Measurements from ENCODE around the gene GINS3.

The GINS3 gene

DNA sequence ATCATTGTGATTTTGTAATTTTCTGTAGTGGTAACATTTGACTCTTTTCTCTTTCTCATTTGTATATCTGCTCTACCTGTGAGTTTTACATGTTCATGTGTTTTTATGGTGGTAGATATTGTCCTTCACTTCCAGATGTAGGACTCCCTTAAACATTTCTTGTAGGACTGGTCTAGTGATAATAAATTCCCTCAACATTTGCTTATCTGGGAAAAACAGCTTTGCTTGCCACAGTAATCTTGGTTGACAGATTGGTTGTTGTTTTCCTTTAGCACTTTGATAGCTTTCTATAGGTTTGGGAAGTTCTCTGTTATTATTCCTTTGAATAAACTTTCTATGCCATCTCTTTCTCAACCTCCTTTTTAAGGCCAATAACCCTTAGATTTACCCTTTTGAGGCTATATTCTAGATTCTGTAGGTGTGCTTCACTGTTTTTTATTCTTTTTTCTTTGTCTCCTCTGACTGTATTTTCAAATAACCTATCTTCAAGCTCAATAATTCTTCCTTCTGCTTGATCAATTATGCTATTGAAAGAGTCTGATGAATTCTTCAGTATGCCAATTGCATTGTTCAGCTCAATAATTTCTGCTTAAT, 32.1 kb upstream of the GINS3 start:
- Histone ChIP-seq H3K27me3 (ENCODE audit: insufficient read depth, poor library complexity, severe bottlenecking) (peaks cover 3% of the 10 kb centered on the region), H3K4me3 (replicated peaks; ENCODE audit: insufficient read depth, low read length) (no peak overlapping the region), H3K27ac (replicated peaks) (no peak overlapping the region)
- TF ChIP-seq GABPA (IDR thresholded peaks at IDR 0.05; ENCODE audit: low read depth) (no peak), CTCF (IDR thresholded peaks at IDR 0.05; ENCODE audit: insufficient read depth, low read length) (no peak), SPI1 (IDR thresholded peaks at IDR 0.05; ENCODE audit: borderline replicate concordance, low read depth) (no peak), REST (IDR thresholded peaks at IDR 0.05; ENCODE audit: insufficient replicate concordance, low read depth) (no peak), POLR2AphosphoS5 (IDR thresholded peaks at IDR 0.05; ENCODE audit: low read depth) (no peak)
- no peak for DNase-seq (ENCODE audit: low read depth in 1 of 2, low spot score in 1 of 2)

DNA sequence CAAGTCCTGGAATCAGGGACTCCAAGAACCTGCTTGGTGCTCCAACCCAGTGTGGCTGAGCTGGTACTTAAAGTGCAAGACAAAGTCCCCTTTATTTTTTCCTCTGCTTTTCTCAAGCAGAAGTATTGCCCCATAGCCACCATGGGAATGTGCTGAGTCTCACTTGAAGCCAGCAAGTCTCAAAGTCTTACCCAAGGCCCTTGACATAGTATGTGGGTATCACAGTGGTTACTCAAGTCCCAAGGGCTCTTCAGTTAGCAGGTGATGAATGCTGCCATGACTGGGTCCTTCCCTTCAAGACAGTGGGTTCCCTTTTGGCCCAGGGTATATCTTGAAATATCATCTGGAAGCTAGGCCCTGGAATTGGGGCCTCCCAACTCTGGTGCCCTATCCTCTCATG, 30.5 kb upstream of the GINS3 start:
- DNase-seq (ENCODE audit: low read depth in 1 of 2, low spot score in 1 of 2): no peak
- peaks cover 3% of the 10 kb centered on the region for H3K27me3 ChIP-seq (ENCODE audit: insufficient read depth, poor library complexity, severe bottlenecking)
- no peak for TF ChIP-seq CTCF (IDR thresholded peaks at IDR 0.05; ENCODE audit: insufficient read depth, low read length)
- TF ChIP-seq SPI1 (IDR thresholded peaks at IDR 0.05; ENCODE audit: borderline replicate concordance, low read depth): no peak
- no peak for TF ChIP-seq REST (IDR thresholded peaks at IDR 0.05; ENCODE audit: insufficient replicate concordance, low read depth)
- TF ChIP-seq GABPA (IDR thresholded peaks at IDR 0.05; ENCODE audit: low read depth): no peak
- TF ChIP-seq POLR2AphosphoS5 (IDR thresholded peaks at IDR 0.05; ENCODE audit: low read depth): no peak
- no peak overlapping the region for H3K27ac ChIP-seq (replicated peaks)
- no peak overlapping the region for H3K4me3 ChIP-seq (replicated peaks; ENCODE audit: insufficient read depth, low read length)

- no peak overlapping the region for H3K4me3 ChIP-seq (replicated peaks; ENCODE audit: insufficient read depth, low read length)
- H3K27ac ChIP-seq (replicated peaks): no peak overlapping the region
- H3K27me3 ChIP-seq (ENCODE audit: insufficient read depth, poor library complexity, severe bottlenecking): peaks cover 3% of the 10 kb centered on the region
- DNase-seq (ENCODE audit: low read depth in 1 of 2, low spot score in 1 of 2): no peak
- no peak for TF ChIP-seq SPI1 (IDR thresholded peaks at IDR 0.05; ENCODE audit: borderline replicate concordance, low read depth)
- TF ChIP-seq GABPA (IDR thresholded peaks at IDR 0.05; ENCODE audit: low read depth): no peak
- TF ChIP-seq CTCF (IDR thresholded peaks at IDR 0.05; ENCODE audit: insufficient read depth, low read length): no peak
- TF ChIP-seq POLR2AphosphoS5 (IDR thresholded peaks at IDR 0.05; ENCODE audit: low read depth): no peak
- TF ChIP-seq REST (IDR thresholded peaks at IDR 0.05; ENCODE audit: insufficient replicate concordance, low read depth): no peak
Observed at GRCh38 chr16:58363746-58364393, 28.4 kb upstream of the GINS3 start.

All from HL-60 (cell line).